ENCODE measurements around the gene QRICH1. TPM values are rescaled to one million over a fixed set of nuclear protein-coding genes. Genes with fewer than 3 reads are reported as not detected.

QRICH1 gene
- total and polyA plus RNA-seq, 7 donors, result 21.5 to 83.9 (median 52.8) TPM

DNA sequence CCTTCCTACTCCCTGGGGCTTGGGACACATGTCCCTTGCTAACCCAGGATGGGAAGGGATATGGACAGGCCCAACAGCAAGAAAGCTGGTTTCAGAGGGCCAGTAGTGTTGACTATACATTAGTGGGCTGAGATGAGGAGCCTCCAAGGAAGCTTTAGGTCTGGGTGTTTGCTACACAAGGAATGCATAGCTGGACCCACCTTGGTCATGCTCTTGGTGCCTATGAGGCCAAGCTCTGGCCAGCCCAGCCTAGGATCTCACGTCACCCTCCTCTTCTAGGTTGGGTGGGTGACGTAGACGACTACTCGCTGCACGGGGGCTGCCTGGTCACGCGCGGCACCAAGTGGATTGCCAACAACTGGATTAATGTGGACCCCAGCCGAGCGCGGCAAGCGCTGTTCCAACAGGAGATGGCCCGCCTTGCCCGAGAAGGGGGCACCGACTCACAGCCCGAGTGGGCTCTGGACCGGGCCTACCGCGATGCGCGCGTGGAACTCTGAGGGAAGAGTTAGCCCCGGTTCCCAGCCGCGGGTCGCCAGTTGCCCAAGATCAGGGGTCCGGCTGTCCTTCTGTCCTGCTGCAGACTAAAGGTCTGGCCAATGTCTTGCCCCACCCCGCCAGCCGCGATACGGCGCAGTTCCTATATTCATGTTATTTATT lies 87.3 kb downstream of the QRICH1 start:
- Histone ChIP-seq H3K27ac (peak overlapping the region; percentile 95), H3K9me3 (no peaks in the 10 kb centered on the region), H3K4me1 (peaks cover 22% of the 10 kb centered on the region), H3K27me3 (ENCODE audit: insufficient read depth in 3 of 3, low read length in 2 of 3) (no peaks in the 10 kb centered on the region), H3K4me3 (peak overlapping the region; percentile 87), H3K36me3 (ENCODE audit: insufficient read depth in 1 of 2, low read depth in 1 of 2) (peaks cover 0 to 6% of the 10 kb centered on the region in 2 donors)
- TF ChIP-seq, protein P1, sequence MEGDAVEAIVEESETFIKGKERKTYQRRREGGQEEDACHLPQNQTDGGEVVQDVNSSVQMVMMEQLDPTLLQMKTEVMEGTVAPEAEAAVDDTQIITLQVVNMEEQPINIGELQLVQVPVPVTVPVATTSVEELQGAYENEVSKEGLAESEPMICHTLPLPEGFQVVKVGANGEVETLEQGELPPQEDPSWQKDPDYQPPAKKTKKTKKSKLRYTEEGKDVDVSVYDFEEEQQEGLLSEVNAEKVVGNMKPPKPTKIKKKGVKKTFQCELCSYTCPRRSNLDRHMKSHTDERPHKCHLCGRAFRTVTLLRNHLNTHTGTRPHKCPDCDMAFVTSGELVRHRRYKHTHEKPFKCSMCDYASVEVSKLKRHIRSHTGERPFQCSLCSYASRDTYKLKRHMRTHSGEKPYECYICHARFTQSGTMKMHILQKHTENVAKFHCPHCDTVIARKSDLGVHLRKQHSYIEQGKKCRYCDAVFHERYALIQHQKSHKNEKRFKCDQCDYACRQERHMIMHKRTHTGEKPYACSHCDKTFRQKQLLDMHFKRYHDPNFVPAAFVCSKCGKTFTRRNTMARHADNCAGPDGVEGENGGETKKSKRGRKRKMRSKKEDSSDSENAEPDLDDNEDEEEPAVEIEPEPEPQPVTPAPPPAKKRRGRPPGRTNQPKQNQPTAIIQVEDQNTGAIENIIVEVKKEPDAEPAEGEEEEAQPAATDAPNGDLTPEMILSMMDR (IDR thresholded peaks at IDR 0.05), result no peak
- ATAC-seq, result peak in 3 of 4 donors; percentile 16 to 31 (median 23)
- peak; percentile 49 to 72 for DNase-seq
- WGBS, 3 donors, result 2 to 3% (median 2%) methylated on average over 32 of the region's 32 CpGs
- intact Hi-C loops (cut with DNase I), result no loop called here

DNA sequence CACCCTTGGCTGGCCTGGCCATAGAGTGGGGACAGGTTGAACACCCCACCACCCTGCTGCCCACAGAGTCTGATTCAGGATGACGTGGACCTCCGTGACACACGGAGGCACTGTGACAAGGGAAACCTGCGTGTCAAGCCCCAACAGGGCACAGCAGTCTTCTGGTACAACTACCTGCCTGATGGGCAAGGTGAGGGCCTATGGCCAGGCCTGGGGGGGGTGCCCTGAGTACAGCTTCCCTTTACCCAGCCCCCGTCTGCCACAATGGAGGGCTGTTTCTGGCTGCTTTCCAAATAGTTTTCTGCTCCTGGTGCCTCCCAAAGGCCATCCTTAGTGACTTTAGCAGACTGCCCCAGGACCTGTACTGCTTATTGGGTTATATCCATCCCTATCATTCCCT lies 87.9 kb downstream of the QRICH1 start:
- Histone ChIP-seq H3K9me3 (no peaks in the 10 kb centered on the region), H3K27ac (peak overlapping the region; percentile 95), H3K4me1 (peaks cover 17% of the 10 kb centered on the region), H3K36me3 (ENCODE audit: insufficient read depth in 1 of 2, low read depth in 1 of 2) (peaks cover 0 to 3% of the 10 kb centered on the region in 2 donors), H3K27me3 (ENCODE audit: insufficient read depth in 3 of 3, low read length in 2 of 3) (no peaks in the 10 kb centered on the region), H3K4me3 (peak overlapping the region; percentile 87)
- 87 to 95% (median 93%) methylated on average over 5 of the region's 5 CpGs for WGBS, 3 donors
- TF ChIP-seq, protein P1 (IDR thresholded peaks at IDR 0.05), result no peak
- intact Hi-C loops (cut with DNase I), result no loop called here
- ATAC-seq (no peak), DNase-seq (no peak)

DNA sequence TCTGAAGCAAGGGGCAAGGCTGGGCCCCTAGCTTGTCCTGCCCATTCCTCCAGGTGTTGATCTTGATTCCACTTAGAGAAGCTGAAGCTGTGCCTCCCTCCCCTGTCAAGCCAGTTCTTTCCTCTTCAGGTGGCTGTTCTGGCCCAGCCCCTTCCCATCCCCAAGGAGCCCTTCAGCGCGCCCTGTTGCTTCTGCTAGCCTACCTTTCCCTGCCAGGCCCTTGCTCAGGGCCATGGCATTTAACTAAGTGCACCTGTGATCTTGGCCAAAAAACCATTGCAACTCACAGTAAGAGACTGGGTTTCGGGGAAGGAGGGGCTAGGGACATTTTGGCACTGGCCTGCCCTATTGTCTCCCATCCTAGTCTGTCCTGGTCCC lies 88.6 kb downstream of the QRICH1 start:
- Histone ChIP-seq H3K27me3 (ENCODE audit: insufficient read depth in 3 of 3, low read length in 2 of 3) (no peaks in the 10 kb centered on the region), H3K4me3 (no peak overlapping the region), H3K27ac (peak overlapping the region; percentile 16), H3K9me3 (no peaks in the 10 kb centered on the region), H3K36me3 (ENCODE audit: insufficient read depth in 1 of 2, low read depth in 1 of 2) (peaks cover 0 to 3% of the 10 kb centered on the region in 2 donors), H3K4me1 (peaks cover 17% of the 10 kb centered on the region)
- intact Hi-C loops (cut with DNase I), result no loop called here
- ATAC-seq (no peak), DNase-seq (no peak)
- TF ChIP-seq, protein P1 (IDR thresholded peaks at IDR 0.05), result no peak
- 96 to 100% (median 97%) methylated on average over 3 of the region's 3 CpGs for WGBS, 3 donors

DNA sequence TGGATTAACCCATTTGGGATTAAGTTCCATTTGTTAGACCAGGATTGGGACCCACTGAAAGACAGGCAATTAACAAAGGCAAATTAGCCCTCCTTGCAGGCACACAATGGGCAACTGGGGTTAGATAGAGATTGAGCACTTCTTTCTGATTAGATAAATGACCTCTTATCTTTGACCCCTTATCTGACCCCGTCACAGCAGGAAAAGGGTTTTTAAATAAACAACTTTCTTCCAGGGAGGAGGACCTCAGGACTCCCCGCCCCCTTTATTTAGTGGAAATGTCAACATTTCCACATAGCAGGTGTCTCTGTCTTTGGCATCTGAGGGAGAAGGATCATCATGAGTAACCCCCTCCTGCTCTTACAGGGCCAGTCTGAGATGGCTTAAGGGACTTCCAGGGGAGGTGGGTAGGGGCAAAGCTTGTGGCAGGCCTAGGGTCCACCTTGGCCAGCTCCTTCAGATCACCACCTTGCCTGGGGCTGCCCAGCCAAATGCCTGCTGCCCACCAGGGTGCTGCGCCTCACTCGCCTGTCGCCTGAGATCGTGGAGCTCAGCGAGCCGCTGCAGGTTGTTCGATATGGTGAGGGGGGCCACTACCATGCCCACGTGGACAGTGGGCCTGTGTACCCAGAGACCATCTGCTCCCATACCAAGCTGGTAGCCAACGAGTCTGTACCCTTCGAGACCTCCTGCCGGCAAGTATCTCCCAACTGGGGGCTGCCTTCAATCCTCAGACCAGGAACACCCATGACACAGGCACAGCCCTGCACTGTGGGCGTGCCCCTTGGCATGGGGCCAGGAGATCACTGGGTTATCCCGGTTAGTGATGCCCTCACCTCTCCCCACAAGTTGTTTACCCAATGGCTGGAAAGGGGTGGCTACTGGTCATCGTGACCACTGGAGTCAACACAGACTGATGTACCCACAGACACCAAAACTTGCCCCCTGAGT lies 89.2 kb downstream of the QRICH1 start:
- Histone ChIP-seq H3K27me3 (ENCODE audit: insufficient read depth in 3 of 3, low read length in 2 of 3) (no peaks in the 10 kb centered on the region), H3K4me1 (peaks cover 17% of the 10 kb centered on the region), H3K9me3 (no peaks in the 10 kb centered on the region), H3K36me3 (ENCODE audit: insufficient read depth in 1 of 2, low read depth in 1 of 2) (peaks cover 0 to 3% of the 10 kb centered on the region in 2 donors), H3K27ac (no peak overlapping the region), H3K4me3 (no peak overlapping the region)
- ATAC-seq, result no peak
- intact Hi-C loops (cut with DNase I), result no loop called here
- no peak for DNase-seq
- TF ChIP-seq, protein P1 (IDR thresholded peaks at IDR 0.05), result no peak
- 85 to 89% (median 89%) methylated on average over 16 of the region's 16 CpGs for WGBS, 3 donors

Measured in psoas muscle (tissue), 8 donors.